NT2/D1 (cell line): Measurements from ENCODE around the gene SLC10A1.

ENCODE experiments used
- YY1 ChIP-seq: IDR thresholded peaks from 2 replicates; pipeline ENCODE4 v1.6.1; 2011; ENCODE audit not compliant: insufficient read length, insufficient read depth
- ZNF274 ChIP-seq: IDR thresholded peaks from 2 replicates; pipeline ENCODE4 v1.6.1; 2011; ENCODE audit warnings: mild to moderate bottlenecking, low read depth, low read length

DNA sequence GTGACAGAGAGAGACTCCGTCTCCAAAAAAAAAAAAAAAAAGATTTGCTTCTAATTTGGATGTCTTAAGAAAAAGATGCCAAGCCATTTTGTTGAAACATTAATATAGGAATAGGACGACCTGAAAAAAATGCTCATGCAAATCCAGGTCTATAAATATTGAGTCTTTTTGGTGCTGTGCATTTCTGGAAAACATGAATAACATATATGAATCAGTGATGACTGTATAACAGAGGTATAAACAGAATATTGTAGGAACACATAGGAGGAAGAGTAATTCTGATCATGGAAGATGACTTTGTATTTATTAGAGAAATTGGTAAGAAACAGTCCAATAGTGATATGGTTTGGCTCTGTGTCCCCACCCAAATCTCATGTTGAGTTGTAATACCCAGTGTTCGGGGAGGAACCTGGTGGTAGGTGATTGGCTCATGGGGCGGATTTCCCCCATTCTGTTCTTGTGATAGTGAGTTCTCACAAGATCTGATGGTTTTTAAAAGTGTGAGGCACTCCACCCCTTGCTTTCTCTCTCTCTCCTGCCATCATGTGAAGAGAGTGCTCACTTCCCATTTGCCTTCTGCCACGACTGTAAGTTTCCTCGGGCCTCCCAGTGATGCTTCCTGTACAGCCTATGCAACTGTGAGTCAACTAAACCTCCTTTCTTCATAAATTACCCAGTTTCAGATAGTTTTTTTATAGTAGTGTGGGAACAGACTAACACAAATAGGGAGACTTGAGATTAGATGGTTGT lies 33.1 kb downstream of the SLC10A1 start:
- no peak for TF ChIP-seq ZNF274
- TF ChIP-seq YY1: no peak
